ENCODE measurements around the gene ST6GALNAC1. TPM values are rescaled to one million over a fixed set of nuclear protein-coding genes. Genes with fewer than 3 reads are reported as not detected.
"Not testable (repeated sequence)": the region's sequence is repeated elsewhere in the genome, so short reads cannot be mapped to it uniquely, and the experiment has no call there.

The ST6GALNAC1 gene
- total RNA-seq, 1 experiment from 2014 or later, result not detected

GRCh38 chr17:76612465-76612864, 31.1 kb downstream of the ST6GALNAC1 start (continued):
- TF ChIP-seq, protein P1, sequence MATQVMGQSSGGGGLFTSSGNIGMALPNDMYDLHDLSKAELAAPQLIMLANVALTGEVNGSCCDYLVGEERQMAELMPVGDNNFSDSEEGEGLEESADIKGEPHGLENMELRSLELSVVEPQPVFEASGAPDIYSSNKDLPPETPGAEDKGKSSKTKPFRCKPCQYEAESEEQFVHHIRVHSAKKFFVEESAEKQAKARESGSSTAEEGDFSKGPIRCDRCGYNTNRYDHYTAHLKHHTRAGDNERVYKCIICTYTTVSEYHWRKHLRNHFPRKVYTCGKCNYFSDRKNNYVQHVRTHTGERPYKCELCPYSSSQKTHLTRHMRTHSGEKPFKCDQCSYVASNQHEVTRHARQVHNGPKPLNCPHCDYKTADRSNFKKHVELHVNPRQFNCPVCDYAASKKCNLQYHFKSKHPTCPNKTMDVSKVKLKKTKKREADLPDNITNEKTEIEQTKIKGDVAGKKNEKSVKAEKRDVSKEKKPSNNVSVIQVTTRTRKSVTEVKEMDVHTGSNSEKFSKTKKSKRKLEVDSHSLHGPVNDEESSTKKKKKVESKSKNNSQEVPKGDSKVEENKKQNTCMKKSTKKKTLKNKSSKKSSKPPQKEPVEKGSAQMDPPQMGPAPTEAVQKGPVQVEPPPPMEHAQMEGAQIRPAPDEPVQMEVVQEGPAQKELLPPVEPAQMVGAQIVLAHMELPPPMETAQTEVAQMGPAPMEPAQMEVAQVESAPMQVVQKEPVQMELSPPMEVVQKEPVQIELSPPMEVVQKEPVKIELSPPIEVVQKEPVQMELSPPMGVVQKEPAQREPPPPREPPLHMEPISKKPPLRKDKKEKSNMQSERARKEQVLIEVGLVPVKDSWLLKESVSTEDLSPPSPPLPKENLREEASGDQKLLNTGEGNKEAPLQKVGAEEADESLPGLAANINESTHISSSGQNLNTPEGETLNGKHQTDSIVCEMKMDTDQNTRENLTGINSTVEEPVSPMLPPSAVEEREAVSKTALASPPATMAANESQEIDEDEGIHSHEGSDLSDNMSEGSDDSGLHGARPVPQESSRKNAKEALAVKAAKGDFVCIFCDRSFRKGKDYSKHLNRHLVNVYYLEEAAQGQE (IDR thresholded peaks at IDR 0.05; ENCODE audit: low read depth), result no peak
- TF ChIP-seq TCF7L2 (IDR thresholded peaks at IDR 0.05; ENCODE audit: borderline replicate concordance, extremely low read depth, insufficient read depth, insufficient read length), result no peak
- no peak for TF ChIP-seq FOSL1 (IDR thresholded peaks at IDR 0.05; ENCODE audit: low read depth)
- no peak for TF ChIP-seq JUND (IDR thresholded peaks at IDR 0.05)
- TF ChIP-seq, protein P2, sequence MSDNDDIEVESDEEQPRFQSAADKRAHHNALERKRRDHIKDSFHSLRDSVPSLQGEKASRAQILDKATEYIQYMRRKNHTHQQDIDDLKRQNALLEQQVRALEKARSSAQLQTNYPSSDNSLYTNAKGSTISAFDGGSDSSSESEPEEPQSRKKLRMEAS (IDR thresholded peaks at IDR 0.05), result no peak
- TF ChIP-seq SRF (IDR thresholded peaks at IDR 0.05; ENCODE audit: low read depth), result no peak
- no peak for TF ChIP-seq ZNF274 (IDR thresholded peaks at IDR 0.05; ENCODE audit: low read depth, low read length)
- TF ChIP-seq SP1 (IDR thresholded peaks at IDR 0.05; ENCODE audit: low read depth), result no peak
- no peak for TF ChIP-seq POLR2A (IDR thresholded peaks at IDR 0.05; ENCODE audit: borderline replicate concordance, extremely low read depth, insufficient read depth, insufficient read length)
- TF ChIP-seq CEBPB (IDR thresholded peaks at IDR 0.05; ENCODE audit: low read depth), result no peak
- TF ChIP-seq EZH2 (IDR thresholded peaks at IDR 0.05), result no peak
- TF ChIP-seq POLR2AphosphoS5 (IDR thresholded peaks at IDR 0.05; ENCODE audit: low read depth, low read length), result no peak

GRCh38 chr17:76611758-76612157, 31.8 kb downstream of the ST6GALNAC1 start:
- no peaks in the 10 kb centered on the region for H3K36me3 ChIP-seq (ENCODE audit: control insufficient read depth in 1 of 2, insufficient read depth in 2 of 2, low read length in 2 of 2)
- no peaks in the 10 kb centered on the region; a peak in 1 of 4 replicates for H3K9me3 ChIP-seq (ENCODE audit: control insufficient read depth in 1 of 2, insufficient read depth in 1 of 2, low read depth in 1 of 2, low read length in 2 of 2)
- ChIA-PET RAD21 (ENCODE audit: low non-redundant PET in 1 of 2, low total read pairs in 2 of 2, uncharacterized antibody in 2 of 2, unreplicated experiment in 2 of 2) (no interaction called here), CTCF (interaction anchor here (1.2 to 5.7 kb wide), 2 partner anchors 13 to 18 kb away, joined by 3 to 60 read pairs; no protein-coding TSS in a partner anchor), POLR2A (interaction anchor here (1.5 to 5.0 kb wide), 4 partner anchors 11 to 53 kb away, joined by 4 to 25 read pairs (median 18); no protein-coding TSS in a partner anchor)
- H3K4me2 ChIP-seq (ENCODE audit: low read length), result no peak overlapping the region
- DNase-seq (ENCODE audit: low read depth, low spot score), result no peak
- H3K79me2 ChIP-seq (ENCODE audit: insufficient read depth, low read length), result no peaks in the 10 kb centered on the region
- no peak overlapping the region for H3K4me3 ChIP-seq (replicated peaks in 1 of 2; ENCODE audit: low read depth in 1 of 2, low read length in 2 of 2)
- H3K4me1 ChIP-seq (ENCODE audit: control insufficient read depth in 1 of 2, insufficient read depth in 2 of 2, low read length in 2 of 2), result peaks cover 16 to 29% of the 10 kb centered on the region in 2 experiments; a peak in 3 of 4 replicates
- TF ChIP-seq POLR2AphosphoS5 (IDR thresholded peaks at IDR 0.05; ENCODE audit: low read depth, low read length), result no peak
- no peak for TF ChIP-seq SP1 (IDR thresholded peaks at IDR 0.05; ENCODE audit: low read depth)
- TF ChIP-seq TCF7L2 (IDR thresholded peaks at IDR 0.05; ENCODE audit: borderline replicate concordance, extremely low read depth, insufficient read depth, insufficient read length), result no peak
- no peak for TF ChIP-seq EZH2 (IDR thresholded peaks at IDR 0.05)
- no peak for TF ChIP-seq ZFX (IDR thresholded peaks at IDR 0.05)
- H3K9ac ChIP-seq (ENCODE audit: low read length), result no peak overlapping the region
- no peak for ATAC-seq
- H4K20me1 ChIP-seq (ENCODE audit: insufficient read depth), result no peaks in the 10 kb centered on the region
- H3K27me3 ChIP-seq (ENCODE audit: insufficient read depth, low read length), result no peaks in the 10 kb centered on the region
- H3K9me2 ChIP-seq (ENCODE audit: insufficient read depth), result no peaks in the 10 kb centered on the region
- H2AFZ ChIP-seq (ENCODE audit: low read depth, low read length, poor library complexity, severe bottlenecking), result no peak overlapping the region
- H3K27ac ChIP-seq (ENCODE audit: low read depth, low read length), result no peak overlapping the region
- intact Hi-C loops (cut with micrococcal nuclease), result no loop called here
- BruUV-seq (replicated peaks), result no TSS peak

- H2AFZ ChIP-seq (ENCODE audit: low read depth, low read length, poor library complexity, severe bottlenecking); H3K27me3 ChIP-seq (ENCODE audit: insufficient read depth, low read length); H3K27ac ChIP-seq (ENCODE audit: low read depth, low read length); H3K9me3 ChIP-seq (ENCODE audit: control insufficient read depth in 1 of 2, insufficient read depth in 1 of 2, low read depth in 1 of 2, low read length in 2 of 2); BruUV-seq (replicated peaks); DNase-seq (ENCODE audit: low read depth, low spot score); intact Hi-C loops (cut with micrococcal nuclease); ATAC-seq; H3K9me2 ChIP-seq (ENCODE audit: insufficient read depth); RAD21 ChIA-PET (ENCODE audit: low non-redundant PET in 1 of 2, low total read pairs in 2 of 2, uncharacterized antibody in 2 of 2, unreplicated experiment in 2 of 2); H3K4me2 ChIP-seq (ENCODE audit: low read length); H3K36me3 ChIP-seq (ENCODE audit: control insufficient read depth in 1 of 2, insufficient read depth in 2 of 2, low read length in 2 of 2); H4K20me1 ChIP-seq (ENCODE audit: insufficient read depth); H3K79me2 ChIP-seq (ENCODE audit: insufficient read depth, low read length); H3K9ac ChIP-seq (ENCODE audit: low read length); H3K4me3 ChIP-seq (replicated peaks in 1 of 2; ENCODE audit: low read depth in 1 of 2, low read length in 2 of 2): not testable (repeated sequence)
- ChIA-PET CTCF (interaction anchor here (1.2 to 5.7 kb wide), 2 partner anchors 13 to 18 kb away, joined by 3 to 60 read pairs; no protein-coding TSS in a partner anchor), POLR2A (interaction anchor here (1.5 to 5.0 kb wide), 4 partner anchors 11 to 52 kb away, joined by 4 to 25 read pairs (median 18); no protein-coding TSS in a partner anchor)
- peaks cover 16 to 29% of the 10 kb centered on the region in 2 experiments; a peak in 3 of 4 replicates for H3K4me1 ChIP-seq (ENCODE audit: control insufficient read depth in 1 of 2, insufficient read depth in 2 of 2, low read length in 2 of 2)
Measured at GRCh38 chr17:76611080-76611749, 32.3 kb downstream of the ST6GALNAC1 start.

Data from HCT116 (cell line).